ENCODE measurements around the gene MYH2. TPM values are rescaled to one million over a fixed set of nuclear protein-coding genes. Genes with fewer than 3 reads are reported as not detected.
"Not testable (repeated sequence)": the region's sequence is repeated elsewhere in the genome, so short reads cannot be mapped to it uniquely, and the experiment has no call there.

The MYH2 gene
- total and polyA plus RNA-seq, 9 donors = 4.1 to 53.3 (median 30.0) TPM

DNA sequence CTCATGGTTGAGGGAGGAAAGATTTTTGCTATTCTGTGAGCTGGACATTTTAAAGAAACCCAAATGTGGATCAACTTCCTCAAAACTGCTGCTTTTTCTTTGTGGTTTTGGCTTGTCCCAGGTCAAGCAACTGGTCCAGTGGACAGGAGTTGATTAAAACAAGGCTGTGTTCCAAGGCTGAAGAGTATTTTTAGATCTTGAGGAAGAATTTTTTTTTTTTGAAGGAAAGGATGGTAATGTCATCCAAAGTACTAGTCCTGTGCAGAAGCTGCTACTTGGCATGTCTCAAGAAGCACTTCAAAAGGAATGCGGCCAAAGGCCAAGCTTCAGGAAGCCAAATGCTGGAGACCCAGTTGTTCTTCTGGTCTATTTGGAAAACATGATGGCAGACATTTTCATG, 8.0 kb upstream of the MYH2 start:
- Histone ChIP-seq H3K27me3 (ENCODE audit: control insufficient read depth, insufficient read depth, low read length) (no peaks in the 10 kb centered on the region), H3K4me3 (ENCODE audit: low read length) (no peak overlapping the region), H3K36me3 (ENCODE audit: control insufficient read depth, insufficient read depth, low read length) (no peaks in the 10 kb centered on the region), H3K9me3 (replicated peaks; ENCODE audit: control insufficient read depth, low read depth, low read length) (no peaks in the 10 kb centered on the region), H3K4me1 (ENCODE audit: control insufficient read depth, insufficient read depth, low read length) (peaks cover 5% of the 10 kb centered on the region), H3K27ac (ENCODE audit: low read length) (no peak overlapping the region)
- 50% methylated on average over 1 of the region's 1 CpG for WGBS (ENCODE audit: insufficient coverage)
- DNase-seq = peak; percentile 71

DNA sequence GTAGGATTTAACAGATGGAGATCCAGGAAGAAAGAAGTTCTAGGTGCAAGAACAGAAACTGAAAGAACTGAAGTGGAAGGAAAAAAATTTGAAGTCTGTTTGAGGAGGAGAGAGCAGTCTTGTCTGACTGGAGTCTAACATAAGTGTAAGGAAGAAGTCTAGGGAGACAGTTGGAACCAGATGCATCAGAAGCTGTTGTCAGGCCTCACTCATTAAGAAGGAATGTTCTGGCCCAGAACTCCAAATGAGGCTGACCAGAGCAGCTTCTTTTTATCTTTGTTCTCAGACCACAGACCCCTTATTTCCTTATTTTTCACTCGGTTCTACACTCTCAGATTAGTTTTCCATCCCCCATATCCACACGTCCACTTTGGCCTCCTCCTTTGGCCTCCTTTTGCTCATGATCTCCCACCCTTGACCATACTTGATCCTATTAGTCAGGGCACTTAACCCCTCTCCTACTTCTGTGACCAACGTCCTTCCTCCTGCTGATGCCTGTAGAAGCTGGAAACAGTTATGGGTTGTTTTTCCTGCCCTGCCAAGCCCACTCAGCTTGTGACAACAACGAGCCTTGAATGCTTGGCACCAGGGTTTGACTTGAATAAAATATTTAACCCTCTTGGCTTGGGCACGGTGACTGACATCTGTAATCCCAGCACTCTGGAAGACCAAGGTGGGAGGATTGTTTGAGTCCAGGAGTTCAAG, 7.0 kb upstream of the MYH2 start:
- no peak overlapping the region for H3K4me3 ChIP-seq (ENCODE audit: low read length)
- H3K27me3 ChIP-seq (ENCODE audit: control insufficient read depth, insufficient read depth, low read length) = no peaks in the 10 kb centered on the region
- H3K4me1 ChIP-seq (ENCODE audit: control insufficient read depth, insufficient read depth, low read length) = peaks cover 7% of the 10 kb centered on the region
- 34% methylated on average over 2 of the region's 5 CpGs for WGBS (ENCODE audit: insufficient coverage)
- no peaks in the 10 kb centered on the region for H3K9me3 ChIP-seq (replicated peaks; ENCODE audit: control insufficient read depth, low read depth, low read length)
- no peaks in the 10 kb centered on the region for H3K36me3 ChIP-seq (ENCODE audit: control insufficient read depth, insufficient read depth, low read length)
- no peak for DNase-seq
- H3K27ac ChIP-seq (ENCODE audit: low read length) = no peak overlapping the region

DNA sequence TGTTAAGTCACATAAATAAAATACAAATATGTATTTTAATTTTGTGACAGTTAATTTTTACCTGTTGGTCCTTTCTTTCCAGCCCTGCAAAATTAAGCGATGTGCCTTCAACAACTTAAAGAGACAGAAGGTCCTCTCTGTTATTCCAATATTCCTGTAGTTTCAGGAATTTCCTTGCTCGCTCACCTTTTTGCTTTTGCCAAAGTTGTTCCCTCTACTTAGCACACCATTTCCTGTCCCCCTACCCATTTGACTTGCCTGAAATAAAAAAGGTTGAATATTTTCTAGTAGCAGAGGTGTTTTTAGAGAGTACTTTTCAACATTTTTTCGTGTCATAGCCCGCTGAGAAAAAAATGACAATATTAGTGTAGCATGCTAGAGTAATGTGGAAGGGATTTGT, 556 bp upstream of the MYH2 start:
- Histone ChIP-seq H3K4me3 (ENCODE audit: low read length) (no peak overlapping the region), H3K4me1 (ENCODE audit: control insufficient read depth, insufficient read depth, low read length) (peaks cover 8% of the 10 kb centered on the region), H3K27me3 (ENCODE audit: control insufficient read depth, insufficient read depth, low read length) (no peaks in the 10 kb centered on the region), H3K9me3 (replicated peaks; ENCODE audit: control insufficient read depth, low read depth, low read length) (no peaks in the 10 kb centered on the region), H3K27ac (ENCODE audit: low read length) (no peak overlapping the region), H3K36me3 (ENCODE audit: control insufficient read depth, insufficient read depth, low read length) (no peaks in the 10 kb centered on the region)
- WGBS (ENCODE audit: insufficient coverage) = no CpG with 5 or more reads among the region's 4 CpGs
- no peak for DNase-seq

DNA sequence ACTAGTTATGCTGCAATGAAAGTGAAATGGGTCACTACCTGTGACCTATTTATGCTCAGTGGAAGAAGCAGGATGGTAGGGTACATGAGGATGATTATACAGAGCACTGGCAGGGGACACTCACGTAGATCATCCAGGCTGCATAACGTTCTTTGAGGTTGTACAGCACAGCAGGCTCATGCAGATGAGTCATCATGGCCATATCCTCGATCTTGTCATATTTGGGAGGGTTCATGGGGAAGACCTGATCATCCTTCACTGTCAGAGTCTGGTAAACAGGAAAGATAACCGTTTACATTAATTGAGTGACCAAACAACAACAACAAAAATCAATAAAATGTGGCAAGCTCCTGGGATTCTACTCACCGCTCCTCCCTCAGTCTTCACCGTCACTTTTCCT, 2.1 kb downstream of the MYH2 start:
- peaks cover 8% of the 10 kb centered on the region for H3K4me1 ChIP-seq (ENCODE audit: control insufficient read depth, insufficient read depth, low read length)
- 85% methylated on average over 6 of the region's 6 CpGs for WGBS (ENCODE audit: insufficient coverage)
- no peak for DNase-seq
- no peak overlapping the region for H3K4me3 ChIP-seq (ENCODE audit: low read length)
- no peak overlapping the region for H3K27ac ChIP-seq (ENCODE audit: low read length)
- H3K9me3 ChIP-seq (replicated peaks; ENCODE audit: control insufficient read depth, low read depth, low read length) = no peaks in the 10 kb centered on the region
- H3K27me3 ChIP-seq (ENCODE audit: control insufficient read depth, insufficient read depth, low read length) = no peaks in the 10 kb centered on the region
- H3K36me3 ChIP-seq (ENCODE audit: control insufficient read depth, insufficient read depth, low read length) = no peaks in the 10 kb centered on the region

DNA sequence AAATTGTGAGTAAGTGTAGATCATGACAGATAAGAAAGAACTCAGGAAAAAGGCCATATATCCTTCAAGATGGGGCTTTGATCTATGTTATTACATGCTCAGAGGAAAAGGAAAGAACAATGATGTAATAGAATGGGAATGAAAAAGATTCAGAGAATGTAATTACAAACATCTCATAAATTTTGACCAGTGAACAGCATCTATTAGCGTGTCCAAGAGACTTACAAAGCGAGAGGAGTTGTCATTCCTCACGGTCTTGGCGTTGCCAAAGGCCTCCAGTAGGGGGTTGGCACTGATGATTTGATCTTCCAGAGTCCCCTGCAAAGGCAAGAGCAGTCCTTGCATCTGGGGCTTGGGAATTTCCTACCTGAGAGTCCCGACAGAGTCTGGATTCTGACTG, 6.0 kb downstream of the MYH2 start:
- not testable (repeated sequence) for H3K27ac ChIP-seq (ENCODE audit: low read length); H3K9me3 ChIP-seq (replicated peaks; ENCODE audit: control insufficient read depth, low read depth, low read length); H3K27me3 ChIP-seq (ENCODE audit: control insufficient read depth, insufficient read depth, low read length); H3K36me3 ChIP-seq (ENCODE audit: control insufficient read depth, insufficient read depth, low read length); H3K4me1 ChIP-seq (ENCODE audit: control insufficient read depth, insufficient read depth, low read length); H3K4me3 ChIP-seq (ENCODE audit: low read length)
- DNase-seq = peak; percentile 15
- WGBS (ENCODE audit: insufficient coverage) = no CpG with 5 or more reads among the region's 5 CpGs

DNA sequence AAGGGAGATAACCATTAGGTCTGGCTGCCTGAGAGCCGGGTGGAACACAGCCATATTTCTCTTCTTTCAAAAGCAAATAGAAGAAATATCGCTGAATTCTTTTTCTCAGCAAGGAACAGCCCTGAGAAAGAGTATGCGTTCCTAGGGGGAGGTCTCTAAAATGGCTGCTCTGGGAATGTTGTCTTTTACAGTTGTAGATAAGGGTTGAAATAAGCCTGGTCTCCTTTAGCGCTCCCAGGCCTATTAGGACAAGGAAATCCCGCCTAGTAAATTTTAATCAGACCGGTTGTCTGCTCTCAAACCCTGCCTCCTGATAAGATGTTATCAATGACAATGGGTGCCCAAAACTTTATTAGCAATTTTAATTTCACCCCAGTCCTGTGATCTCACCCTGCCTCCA, 8.3 kb downstream of the MYH2 start:
- H3K27me3 ChIP-seq (ENCODE audit: control insufficient read depth, insufficient read depth, low read length); H3K4me1 ChIP-seq (ENCODE audit: control insufficient read depth, insufficient read depth, low read length); DNase-seq; H3K36me3 ChIP-seq (ENCODE audit: control insufficient read depth, insufficient read depth, low read length); H3K27ac ChIP-seq (ENCODE audit: low read length); H3K9me3 ChIP-seq (replicated peaks; ENCODE audit: control insufficient read depth, low read depth, low read length); H3K4me3 ChIP-seq (ENCODE audit: low read length): not testable (repeated sequence)
- 100% methylated on average over 1 of the region's 6 CpGs for WGBS (ENCODE audit: insufficient coverage)

DNA sequence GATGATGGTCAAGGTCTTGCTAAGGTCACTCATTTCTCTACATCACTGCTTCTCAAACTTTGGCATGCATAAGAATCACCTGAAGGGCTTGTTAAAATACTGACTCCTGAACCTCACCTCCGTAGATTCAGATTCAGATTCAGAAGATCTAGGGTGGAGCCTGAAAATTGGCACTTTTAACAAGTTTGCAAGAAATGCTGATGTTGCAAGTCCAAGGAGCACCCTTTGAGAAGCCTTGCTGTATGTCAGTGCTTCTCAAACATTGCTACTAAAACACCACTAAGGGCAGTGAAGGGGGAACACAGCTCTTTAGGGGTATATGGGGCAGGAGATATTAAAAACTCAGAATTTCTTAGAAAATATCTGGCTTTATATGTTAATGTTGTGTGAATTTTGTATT, 17.4 kb downstream of the MYH2 start:
- Histone ChIP-seq H3K36me3 (ENCODE audit: control insufficient read depth, insufficient read depth, low read length) (no peaks in the 10 kb centered on the region), H3K27ac (ENCODE audit: low read length) (no peak overlapping the region), H3K27me3 (ENCODE audit: control insufficient read depth, insufficient read depth, low read length) (no peaks in the 10 kb centered on the region), H3K9me3 (replicated peaks; ENCODE audit: control insufficient read depth, low read depth, low read length) (no peaks in the 10 kb centered on the region), H3K4me1 (ENCODE audit: control insufficient read depth, insufficient read depth, low read length) (no peaks in the 10 kb centered on the region), H3K4me3 (ENCODE audit: low read length) (no peak overlapping the region)
- DNase-seq = no peak
- no CpG with 5 or more reads among the region's 1 CpG for WGBS (ENCODE audit: insufficient coverage)

DNA sequence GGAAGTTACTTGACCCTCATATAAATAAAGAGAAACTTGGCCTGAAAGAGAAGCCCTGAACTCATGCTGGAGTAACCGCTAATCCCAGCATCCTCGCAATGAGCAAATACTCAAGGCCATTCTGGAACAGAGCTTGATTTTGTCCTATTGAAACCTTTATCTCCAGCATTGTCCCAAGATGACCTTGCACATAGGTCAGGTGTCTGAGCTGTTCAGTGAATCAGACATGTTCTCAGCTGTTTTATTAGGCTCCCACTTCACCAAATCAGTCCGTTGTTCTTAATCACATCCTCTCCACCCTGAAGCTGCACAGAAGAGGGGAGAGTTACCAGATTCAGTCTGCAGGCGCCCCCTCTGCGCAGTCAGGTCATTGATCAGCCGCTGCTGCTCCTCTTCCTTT, 22.0 kb downstream of the MYH2 start:
- Histone ChIP-seq H3K4me3 (ENCODE audit: low read length) (no peak overlapping the region), H3K27me3 (ENCODE audit: control insufficient read depth, insufficient read depth, low read length) (no peaks in the 10 kb centered on the region), H3K9me3 (replicated peaks; ENCODE audit: control insufficient read depth, low read depth, low read length) (no peaks in the 10 kb centered on the region), H3K27ac (ENCODE audit: low read length) (no peak overlapping the region), H3K4me1 (ENCODE audit: control insufficient read depth, insufficient read depth, low read length) (no peaks in the 10 kb centered on the region), H3K36me3 (ENCODE audit: control insufficient read depth, insufficient read depth, low read length) (no peaks in the 10 kb centered on the region)
- 95% methylated on average over 2 of the region's 6 CpGs for WGBS (ENCODE audit: insufficient coverage)
- DNase-seq = no peak

DNA sequence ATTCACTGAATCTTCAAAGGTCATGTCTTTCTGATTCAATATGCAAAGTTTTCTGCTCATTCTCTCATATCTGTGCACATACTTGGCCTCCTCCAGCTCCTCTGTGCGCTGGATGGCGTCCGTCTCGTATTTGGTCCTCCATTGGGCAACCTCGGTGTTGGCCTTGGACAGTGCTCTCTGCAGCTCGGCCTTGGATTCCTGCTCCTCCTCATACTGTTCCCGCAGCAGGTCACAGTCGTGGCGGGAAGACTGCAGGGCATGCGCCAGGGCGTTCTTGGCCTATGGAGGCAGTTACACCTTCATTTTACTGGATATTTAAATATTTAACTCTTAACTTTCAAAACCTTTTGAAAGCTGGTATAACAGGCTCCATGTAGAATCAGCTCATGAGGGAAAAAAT, 22.9 kb downstream of the MYH2 start:
- DNase-seq = no peak
- 85% methylated on average over 9 of the region's 11 CpGs for WGBS (ENCODE audit: insufficient coverage)
- H3K27ac ChIP-seq (ENCODE audit: low read length) = no peak overlapping the region

DNA sequence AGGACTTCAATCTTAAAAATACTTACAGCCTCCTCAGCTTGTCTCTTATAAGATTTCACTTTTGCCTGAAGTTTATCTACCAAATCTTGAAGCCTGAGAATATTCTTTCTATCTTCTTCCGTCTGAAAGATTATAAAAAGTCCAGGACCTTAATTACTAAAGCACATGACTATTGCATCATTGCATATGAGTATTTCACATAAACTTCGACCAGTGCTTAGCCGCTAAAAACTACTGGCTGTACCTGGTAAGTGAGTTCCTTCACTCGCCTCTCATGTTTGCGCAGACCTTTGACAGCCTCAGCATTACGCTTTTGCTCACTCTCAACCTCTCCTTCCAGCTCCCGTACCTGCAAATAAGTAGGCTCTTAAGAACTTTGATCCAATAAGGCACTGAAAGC, 26.4 kb downstream of the MYH2 start:
- Histone ChIP-seq H3K27ac (ENCODE audit: low read length) (no peak overlapping the region), H3K27me3 (ENCODE audit: control insufficient read depth, insufficient read depth, low read length) (no peaks in the 10 kb centered on the region), H3K4me1 (ENCODE audit: control insufficient read depth, insufficient read depth, low read length) (no peaks in the 10 kb centered on the region), H3K4me3 (ENCODE audit: low read length) (no peak overlapping the region), H3K9me3 (replicated peaks; ENCODE audit: control insufficient read depth, low read depth, low read length) (no peaks in the 10 kb centered on the region), H3K36me3 (ENCODE audit: control insufficient read depth, insufficient read depth, low read length) (no peaks in the 10 kb centered on the region)
- DNase-seq = no peak
- 84% methylated on average over 3 of the region's 7 CpGs for WGBS (ENCODE audit: insufficient coverage)

More for the DNA sequence above, 22.9 kb downstream of the MYH2 start:
- no peaks in the 10 kb centered on the region for H3K36me3 ChIP-seq (ENCODE audit: control insufficient read depth, insufficient read depth, low read length)
- no peak overlapping the region for H3K4me3 ChIP-seq (ENCODE audit: low read length)
- H3K4me1 ChIP-seq (ENCODE audit: control insufficient read depth, insufficient read depth, low read length) = no peaks in the 10 kb centered on the region
- H3K27me3 ChIP-seq (ENCODE audit: control insufficient read depth, insufficient read depth, low read length) = no peaks in the 10 kb centered on the region
- H3K9me3 ChIP-seq (replicated peaks; ENCODE audit: control insufficient read depth, low read depth, low read length) = no peaks in the 10 kb centered on the region

DNA sequence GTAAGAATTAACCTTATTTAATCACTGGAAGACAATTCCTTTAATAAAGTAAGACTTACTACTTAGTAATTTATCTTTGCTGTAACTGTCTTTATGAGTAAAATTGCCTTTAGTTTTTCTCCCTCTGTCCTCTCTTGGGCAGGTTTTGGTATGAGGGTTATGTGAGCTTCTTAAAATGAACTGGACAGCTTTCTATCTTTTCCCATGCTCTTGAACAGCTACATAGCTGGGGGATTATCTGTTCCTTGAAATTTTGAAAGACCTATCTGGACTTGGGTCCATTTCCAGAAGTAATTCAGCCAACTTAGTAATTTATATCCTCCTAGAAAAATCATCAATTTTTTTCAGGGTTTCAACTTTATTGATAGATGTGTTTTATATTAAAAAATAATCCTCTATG, 27.5 kb downstream of the MYH2 start:
- no peak for DNase-seq
- Histone ChIP-seq H3K9me3 (replicated peaks; ENCODE audit: control insufficient read depth, low read depth, low read length) (no peaks in the 10 kb centered on the region), H3K4me1 (ENCODE audit: control insufficient read depth, insufficient read depth, low read length) (no peaks in the 10 kb centered on the region), H3K27ac (ENCODE audit: low read length) (no peak overlapping the region), H3K27me3 (ENCODE audit: control insufficient read depth, insufficient read depth, low read length) (no peaks in the 10 kb centered on the region), H3K4me3 (ENCODE audit: low read length) (no peak overlapping the region), H3K36me3 (ENCODE audit: control insufficient read depth, insufficient read depth, low read length) (no peaks in the 10 kb centered on the region)

Measured in muscle of leg (tissue), 11 donors.